CMK (cell line): ENCODE results near the gene JUNB.
"Not testable (repeated sequence)": the region's sequence is repeated elsewhere in the genome, so short reads cannot be mapped to it uniquely, and the experiment has no call there.

Source experiments
- DNase-seq: peaks from one replicate; pipeline ENCODE4 v3.0.0-alpha.2; 2010; ENCODE audit warnings: low read depth

The JUNB gene

GRCh38 chr19:12789098-12789903, 2.0 kb upstream of the JUNB start:
- DNase-seq, result no peak

- peak; percentile 95 for DNase-seq
Measured at GRCh38 chr19:12789904-12790619, 1.2 kb upstream of the JUNB start.

GRCh38 chr19:12790628-12791344, 500 bp upstream of the JUNB start:
- DNase-seq, result no peak

GRCh38 chr19:12792051-12792852, 966 bp downstream of the JUNB start:
- no peak for DNase-seq

GRCh38 chr19:12792853-12793289, 1.6 kb downstream of the JUNB start:
- DNase-seq, result no peak

- peak; percentile 78 for DNase-seq
Measured at GRCh38 chr19:12793290-12794195, 2.3 kb downstream of the JUNB start.

GRCh38 chr19:12794196-12794941, 3.1 kb downstream of the JUNB start:
- DNase-seq, result no peak

GRCh38 chr19:12794971-12795381, 3.7 kb downstream of the JUNB start:
- no peak for DNase-seq

- no peak for DNase-seq
Measured at GRCh38 chr19:12796146-12797071, 5.1 kb downstream of the JUNB start.

GRCh38 chr19:12797141-12797587, 5.9 kb downstream of the JUNB start:
- DNase-seq, result no peak

GRCh38 chr19:12797607-12798006, 6.3 kb downstream of the JUNB start:
- not testable (repeated sequence) for DNase-seq

GRCh38 chr19:12799742-12800465, 8.6 kb downstream of the JUNB start:
- no peak for DNase-seq

GRCh38 chr19:12800466-12800770, 9.1 kb downstream of the JUNB start:
- DNase-seq, result no peak

- no peak for DNase-seq
Measured at GRCh38 chr19:12800923-12801465, 9.7 kb downstream of the JUNB start.

- DNase-seq, result no peak
Measured at GRCh38 chr19:12801466-12802266, 10.4 kb downstream of the JUNB start, which contains the start of the genes PRDX2 and THSD8. Gene PRDX2 (minus strand): TSS chr19:12801800. CDS start chr19:12801261, 539 bp downstream. Gene THSD8 (plus strand): TSS chr19:12802069. CDS start chr19:12802072, 3 bp downstream.

GRCh38 chr19:12802267-12803106, 11.2 kb downstream of the JUNB start:
- DNase-seq, result no peak
